DOHH2 (cell line): ENCODE measurements around the gene PPP1R15A.
A peak's percentile ranks its signal among the peaks of the same experiment; 100 is the strongest.
"Not testable (repeated sequence)": the region's sequence is repeated elsewhere in the genome, so short reads cannot be mapped to it uniquely, and the experiment has no call there.

ENCODE experiments used
- H3F3A ChIP-seq: fragments of 200-600 bp; sonication (generic), shearing (Covaris generic); 2 replicates; pipeline ENCODE4 v1.6.0; 2016; ENCODE audit warnings: antibody characterized with exemption, mild to moderate bottlenecking; ENCODE audit not compliant: control insufficient read depth, insufficient read depth
- H3K27ac ChIP-seq: fragments of 200-600 bp; sonication (generic); 2 replicates; pipeline ENCODE4 v1.5.1; 2014; ENCODE audit warnings: low read depth, mild to moderate bottlenecking, low read length, moderate library complexity
- H3K27me3 ChIP-seq: fragments of 200-600 bp; sonication (generic); 2 replicates; pipeline ENCODE4 v1.6.1; 2014; ENCODE audit warnings: mild to moderate bottlenecking, low read length, mixed read lengths; ENCODE audit not compliant: control insufficient read depth
- H3K36me3 ChIP-seq: fragments of 200-600 bp; sonication (generic); 2 replicates; pipeline ENCODE4 v1.6.1; 2014; ENCODE audit warnings: mild to moderate bottlenecking, low read length, moderate library complexity, mixed read lengths; ENCODE audit not compliant: control insufficient read depth
- H3K4me1 ChIP-seq: fragments of 200-600 bp; sonication (generic); 2 replicates; pipeline ENCODE4 v1.6.1; 2014; ENCODE audit warnings: mild to moderate bottlenecking, low read length, mixed read lengths; ENCODE audit not compliant: control insufficient read depth
- H3K4me2 ChIP-seq: fragments of 200-600 bp; sonication (generic); 2 replicates; pipeline ENCODE4 v1.6.0; 2014; ENCODE audit warnings: mild to moderate bottlenecking, low read length, moderate library complexity
- H3K4me3 ChIP-seq: fragments of 200-600 bp; sonication (generic); 2 replicates; pipeline ENCODE4 v1.5.1; 2014; ENCODE audit warnings: mild to moderate bottlenecking, low read length, mixed read lengths
- H3K79me2 ChIP-seq: fragments of 200-600 bp; sonication (generic); 2 replicates; pipeline ENCODE4 v1.6.1; 2014; ENCODE audit warnings: mild to moderate bottlenecking, low read length, mixed read lengths; ENCODE audit not compliant: control insufficient read depth
- H3K9me2 ChIP-seq: fragments of 200-600 bp; sonication (generic); replicated peaks from 2 replicates; pipeline ENCODE4 v1.6.1; 2014; ENCODE audit warnings: mild to moderate bottlenecking, low read length, mixed read lengths; ENCODE audit not compliant: control insufficient read depth
- H3K9me3 ChIP-seq: fragments of 200-600 bp; sonication (generic); 2 replicates; pipeline ENCODE4 v1.6.1; 2014; ENCODE audit warnings: antibody characterized with exemption, low read length, mixed read lengths; ENCODE audit not compliant: control insufficient read depth, insufficient read depth
- H4K20me1 ChIP-seq: fragments of 200-600 bp; sonication (generic); 2 replicates; pipeline ENCODE4 v1.6.0; 2014; ENCODE audit warnings: low read depth, mild to moderate bottlenecking, antibody characterized with exemption, low read length, moderate library complexity; ENCODE audit not compliant: control insufficient read depth, insufficient read depth
- CTCF ChIP-seq: fragments of 200-600 bp; sonication (generic); IDR thresholded peaks from one replicate; pipeline ENCODE4 v1.5.1; 2014; ENCODE audit warnings: antibody characterized with exemption, mild to moderate bottlenecking, low read depth, low read length; ENCODE audit not compliant: poor library complexity, severe bottlenecking
- EZH2phosphoT487 ChIP-seq: fragments of 200-600 bp; sonication (generic); IDR thresholded peaks from 2 replicates; pipeline ENCODE4 v1.6.1; 2017; ENCODE audit warnings: borderline replicate concordance, mild to moderate bottlenecking, antibody characterized with exemption, low read length, moderate library complexity, mixed read lengths

The PPP1R15A gene

GRCh38 chr19:48906324-48906723, 34.1 kb downstream of the PPP1R15A start:
- Histone ChIP-seq H3K4me3 (no peak overlapping the region), H3K4me2 (no peak overlapping the region), H3K79me2 (peaks cover 18% of the 10 kb centered on the region), H3K27ac (no peak overlapping the region), H3K36me3 (peaks cover 51% of the 10 kb centered on the region), H3F3A (0 out of 2 replicates have a peak, but pooled peaks cover 7% of the 10 kb centered on the region), H4K20me1 (no peaks in the 10 kb centered on the region), H3K9me2 (no peaks in the 10 kb centered on the region), H3K9me3 (no peaks in the 10 kb centered on the region), H3K4me1 (peaks cover 40% of the 10 kb centered on the region), H3K27me3 (no peaks in the 10 kb centered on the region)
- TF ChIP-seq CTCF (no peak), EZH2phosphoT487 (no peak)

GRCh38 chr19:48907671-48908070, 35.5 kb downstream of the PPP1R15A start:
- no peak overlapping the region for H3K27ac ChIP-seq
- H3K9me3 ChIP-seq, result no peaks in the 10 kb centered on the region
- 0 out of 2 replicates have a peak, but pooled peaks cover 7% of the 10 kb centered on the region for H3F3A ChIP-seq
- no peak overlapping the region for H3K4me2 ChIP-seq
- peaks cover 7% of the 10 kb centered on the region for H3K79me2 ChIP-seq
- H3K4me1 ChIP-seq, result peaks cover 42% of the 10 kb centered on the region
- no peaks in the 10 kb centered on the region for H3K9me2 ChIP-seq
- no peaks in the 10 kb centered on the region for H3K27me3 ChIP-seq
- H3K4me3 ChIP-seq, result no peak overlapping the region
- no peaks in the 10 kb centered on the region for H4K20me1 ChIP-seq
- peaks cover 57% of the 10 kb centered on the region for H3K36me3 ChIP-seq
- TF ChIP-seq EZH2phosphoT487, result no peak
- no peak for TF ChIP-seq CTCF

- Histone ChIP-seq H3K4me3 (peak overlapping the region; percentile 36), H3K4me1 (peaks cover 42% of the 10 kb centered on the region), H3K36me3 (peaks cover 69% of the 10 kb centered on the region), H3K4me2 (peak overlapping the region; percentile 67), H3K27ac (peak overlapping the region; percentile 72)
- not testable (repeated sequence) for H3F3A ChIP-seq, H3K9me3 ChIP-seq, H3K79me2 ChIP-seq, H3K9me2 ChIP-seq, H4K20me1 ChIP-seq, H3K27me3 ChIP-seq
Observed at GRCh38 chr19:48909424-48910077, 37.3 kb downstream of the PPP1R15A start.

GRCh38 chr19:48910803-48911202, 38.6 kb downstream of the PPP1R15A start:
- H3F3A ChIP-seq, result peaks cover 10% of the 10 kb centered on the region; the same call in 1 of the 2 replicates
- H4K20me1 ChIP-seq, result no peaks in the 10 kb centered on the region
- no peaks in the 10 kb centered on the region for H3K27me3 ChIP-seq
- H3K4me2 ChIP-seq, result 0 out of 2 replicates have a peak overlapping the region, but pooled peaks have one; percentile 67
- no peak overlapping the region for H3K4me3 ChIP-seq
- H3K36me3 ChIP-seq, result peaks cover 61% of the 10 kb centered on the region
- H3K9me3 ChIP-seq, result no peaks in the 10 kb centered on the region
- TF ChIP-seq CTCF, result no peak
- peaks cover 42% of the 10 kb centered on the region for H3K4me1 ChIP-seq
- H3K9me2 ChIP-seq, result no peaks in the 10 kb centered on the region
- H3K79me2 ChIP-seq, result peaks cover 5% of the 10 kb centered on the region
- H3K27ac ChIP-seq, result peak overlapping the region; percentile 28
